Subcutaneous adipose tissue (tissue), 4 donors: ENCODE measurements around the gene FRY. TPM values are rescaled to one million over a fixed set of nuclear protein-coding genes. Genes with fewer than 3 reads are reported as not detected.

Experiments used
- CTCF ChIP-seq: fragments of 450-650 bp; IDR thresholded peaks from one replicate; pipeline ENCODE4 v1.5.1; 2016; ENCODE audit warnings: low read depth, mild to moderate bottlenecking, control low read depth, antibody characterized with exemption, moderate library complexity
- total RNA-seq, 4 donors: library from RNA; depleted of rRNA; stranded (reverse); fragments of >200 nt; gene quantifications; one replicate each; pipeline ENCODE4 v1.1.0, GENCODE V29; 2016

The FRY gene
- total RNA-seq, 4 donors from 2014 or later, result 26.2 to 71.6 (median 41.1) TPM

GRCh38 chr13:32212421-32212820 lies 180.8 kb downstream of the FRY start:
- TF ChIP-seq CTCF, result no peak

GRCh38 chr13:32213626-32214025 lies 182.1 kb downstream of the FRY start:
- no peak for TF ChIP-seq CTCF

- TF ChIP-seq CTCF, result no peak
Observed at GRCh38 chr13:32214071-32214470, 182.5 kb downstream of the FRY start.

- no peak for TF ChIP-seq CTCF
Observed at GRCh38 chr13:32216281-32216680, 184.7 kb downstream of the FRY start.

GRCh38 chr13:32222046-32222676 lies 190.6 kb downstream of the FRY start:
- TF ChIP-seq CTCF, result no peak

GRCh38 chr13:32224916-32225315 lies 193.3 kb downstream of the FRY start:
- TF ChIP-seq CTCF, result no peak

- no peak for TF ChIP-seq CTCF
Observed at GRCh38 chr13:32225481-32225931, 193.9 kb downstream of the FRY start.
